Vagina (tissue), 2 donors: Measurements from ENCODE around the gene OPRM1. TPM values are rescaled to one million over a fixed set of nuclear protein-coding genes. Genes with fewer than 3 reads are reported as not detected.

Experiments used
- DNase-seq, 2 donors: peaks; one replicate each; pipeline ENCODE4 v3.0.0-alpha.2; 2017; ENCODE audit errors: extremely low spot score in 2 of 2
- H3K27ac ChIP-seq: fragments of 200-600 bp; sonication (generic); one replicate; pipeline ENCODE4 v1.5.1; 2019
- H3K27me3 ChIP-seq: fragments of 200-600 bp; sonication (generic); one replicate; pipeline ENCODE4 v1.5.1; 2019
- H3K36me3 ChIP-seq, 2 donors: fragments of 200-600 bp; sonication (generic); one replicate each; pipeline ENCODE4 v1.5.1; 2017 to 2019
- H3K4me1 ChIP-seq: fragments of 200-600 bp; sonication (generic); one replicate; pipeline ENCODE4 v1.5.1; 2019
- H3K4me3 ChIP-seq, 2 donors: fragments of 200-600 bp; sonication (generic); 1 replicate in 1 of 2; 2 replicates in 1 of 2; pipeline ENCODE4 v1.5.1; 2016 to 2019
- H3K9me3 ChIP-seq: fragments of 200-600 bp; sonication (generic); one replicate; pipeline ENCODE4 v1.5.1; 2019
- CTCF ChIP-seq, 3 experiments: fragments of 450-650 bp in 2 of 3; fragments of 200-600 bp in 1 of 3; sonication (generic) in 1 of 3; IDR thresholded peaks; one replicate each; pipeline ENCODE4 v1.5.1; 2017 to 2019; ENCODE audit warnings: antibody characterized with exemption in 3 of 3, mild to moderate bottlenecking in 2 of 3, moderate library complexity in 2 of 3
- POLR2A ChIP-seq, 2 donors: fragments of 450-650 bp; IDR thresholded peaks; one replicate each; pipeline ENCODE4 v1.6.1; 2017; ENCODE audit warnings: antibody characterized with exemption in 2 of 2, mild to moderate bottlenecking in 2 of 2, moderate library complexity in 2 of 2
- POLR2AphosphoS5 ChIP-seq, 2 donors: sonication (generic); formaldehyde crosslinking; IDR thresholded peaks; one replicate each; pipeline ENCODE4 v1.9.0; 2017; ENCODE audit warnings: antibody characterized with exemption in 2 of 2, mild to moderate bottlenecking in 2 of 2, low read depth in 1 of 2; ENCODE audit not compliant: insufficient read depth in 1 of 2
- intact Hi-C: fragments of 100-400 bp; cut with DNase I; formaldehyde crosslinking; loops from one replicate; pipeline ENCODE4 v1.15.1; 2023
- total RNA-seq: library from RNA; depleted of rRNA; stranded (reverse); fragments of >200 nt; gene quantifications from one replicate; pipeline ENCODE4 v1.2.3, GENCODE V29; 2016

Gene OPRM1
- total RNA-seq, 1 donor from 2014 or later = 0.98 TPM

GRCh38 chr6:154058963-154059680 is 20.1 kb downstream of the OPRM1 start:
- Histone ChIP-seq H3K4me3 (no peak overlapping the region), H3K4me1 (no peaks in the 10 kb centered on the region), H3K27ac (no peak overlapping the region), H3K27me3 (no peaks in the 10 kb centered on the region), H3K9me3 (no peaks in the 10 kb centered on the region), H3K36me3 (no peaks in the 10 kb centered on the region)
- intact Hi-C loops = no loop called here
- TF ChIP-seq POLR2AphosphoS5 (IDR thresholded peaks at IDR 0.05; ENCODE audit: insufficient read depth in 1 of 2, low read depth in 1 of 2) (no peak), CTCF (IDR thresholded peaks at IDR 0.05) (no peak), POLR2A (IDR thresholded peaks at IDR 0.05) (no peak)
- DNase-seq = no peak

GRCh38 chr6:154060076-154060475 is 21.0 kb downstream of the OPRM1 start:
- no peak for DNase-seq
- H3K9me3 ChIP-seq = no peaks in the 10 kb centered on the region
- intact Hi-C loops = no loop called here
- H3K36me3 ChIP-seq = no peaks in the 10 kb centered on the region
- no peak overlapping the region for H3K27ac ChIP-seq
- TF ChIP-seq CTCF (IDR thresholded peaks at IDR 0.05) (no peak), POLR2AphosphoS5 (IDR thresholded peaks at IDR 0.05; ENCODE audit: insufficient read depth in 1 of 2, low read depth in 1 of 2) (no peak), POLR2A (IDR thresholded peaks at IDR 0.05) (no peak)
- H3K4me3 ChIP-seq = no peak overlapping the region
- no peaks in the 10 kb centered on the region for H3K4me1 ChIP-seq
- H3K27me3 ChIP-seq = no peaks in the 10 kb centered on the region

GRCh38 chr6:154070041-154070440 is 31.0 kb downstream of the OPRM1 start:
- no peaks in the 10 kb centered on the region for H3K4me1 ChIP-seq
- intact Hi-C loops = no loop called here
- no peaks in the 10 kb centered on the region for H3K9me3 ChIP-seq
- DNase-seq = no peak
- TF ChIP-seq POLR2AphosphoS5 (IDR thresholded peaks at IDR 0.05; ENCODE audit: insufficient read depth in 1 of 2, low read depth in 1 of 2) (no peak), POLR2A (IDR thresholded peaks at IDR 0.05) (no peak), CTCF (IDR thresholded peaks at IDR 0.05) (no peak)
- H3K36me3 ChIP-seq = no peaks in the 10 kb centered on the region
- no peak overlapping the region for H3K4me3 ChIP-seq
- no peak overlapping the region for H3K27ac ChIP-seq
- no peaks in the 10 kb centered on the region for H3K27me3 ChIP-seq

- Histone ChIP-seq H3K4me3 (no peak overlapping the region), H3K4me1 (no peaks in the 10 kb centered on the region), H3K9me3 (no peaks in the 10 kb centered on the region), H3K27me3 (no peaks in the 10 kb centered on the region), H3K27ac (no peak overlapping the region), H3K36me3 (no peaks in the 10 kb centered on the region)
- intact Hi-C loops = no loop called here
- no peak for TF ChIP-seq POLR2A (IDR thresholded peaks at IDR 0.05)
- TF ChIP-seq CTCF (IDR thresholded peaks at IDR 0.05) = no peak
- no peak for TF ChIP-seq POLR2AphosphoS5 (IDR thresholded peaks at IDR 0.05; ENCODE audit: insufficient read depth in 1 of 2, low read depth in 1 of 2)
- no peak for DNase-seq
These were observed 31.6 kb downstream of the OPRM1 start for GRCh38 chr6:154070657-154071056.

GRCh38 chr6:154071236-154071635 is 32.2 kb downstream of the OPRM1 start:
- H3K4me3 ChIP-seq = no peak overlapping the region
- intact Hi-C loops = no loop called here
- H3K27me3 ChIP-seq = no peaks in the 10 kb centered on the region
- TF ChIP-seq POLR2A (IDR thresholded peaks at IDR 0.05) (no peak), POLR2AphosphoS5 (IDR thresholded peaks at IDR 0.05; ENCODE audit: insufficient read depth in 1 of 2, low read depth in 1 of 2) (no peak), CTCF (IDR thresholded peaks at IDR 0.05) (no peak)
- DNase-seq = no peak
- H3K9me3 ChIP-seq = no peaks in the 10 kb centered on the region
- no peak overlapping the region for H3K27ac ChIP-seq
- no peaks in the 10 kb centered on the region for H3K4me1 ChIP-seq
- H3K36me3 ChIP-seq = no peaks in the 10 kb centered on the region
